Pancreas (tissue), 10 donors: Measurements from ENCODE around the gene BUD13. TPM values are rescaled to one million over a fixed set of nuclear protein-coding genes. Genes with fewer than 3 reads are reported as not detected.

Source experiments
- ATAC-seq, 4 donors: fragments of 200-7000 bp; cut with Tn5 transposase; one replicate each; pipeline versions ENCODE4 v1.8.0 to v1.9.1; 2020; ENCODE audit warnings: mild to moderate bottlenecking in 4 of 4, moderate library complexity in 4 of 4
- DNase-seq, 6 donors: peaks; one replicate each; pipeline ENCODE4 v3.0.0-alpha.2; 2020
- FAIRE-seq: peaks from 2 replicates; lab custom pipeline; 2012; peaks lifted over from hg19 to GRCh38; lab: Jason Lieb, UNC
- H3K27ac ChIP-seq, 4 donors: fragments of 200-600 bp; sonication (generic); 1 replicate in 3 of 4; 2 replicates in 1 of 4; pipeline versions ENCODE4 v1.5.0 to v1.8.0; 2020
- H3K27me3 ChIP-seq, 4 donors: fragments of 200-600 bp; one replicate each; pipeline ENCODE4 v1.8.0; 2021
- H3K36me3 ChIP-seq, 3 donors: fragments of 200-600 bp; sonication (generic) in 1 of 3; one replicate each; pipeline versions ENCODE4 v1.5.0 to v1.8.0; 2020 to 2021
- H3K4me1 ChIP-seq, 3 donors: fragments of 200-600 bp; one replicate each; pipeline ENCODE4 v1.8.0; 2021
- H3K4me3 ChIP-seq, 4 donors: fragments of 200-600 bp; sonication (generic) in 2 of 4; one replicate each; pipeline versions ENCODE4 v1.5.0 to v1.8.0; 2020 to 2021
- H3K9me3 ChIP-seq, 4 donors: fragments of 200-600 bp; one replicate each; pipeline ENCODE4 v1.8.0; 2021
- CTCF ChIP-seq, 4 donors: fragments of 200-600 bp; sonication (generic) in 3 of 4; IDR thresholded peaks; one replicate each; pipeline versions ENCODE4 v1.5.0 to v1.8.0; 2021; ENCODE audit warnings: antibody characterized with exemption in 4 of 4
- WGBS, 2 donors: extraction: QIAGEN DNeasy Blood & Tissue Kit; methylation state at CpG; one replicate each; pipeline ENCODE4 v1.1.7; 2013; 5-methylcytosine and 5-hydroxymethylcytosine counted together
- intact Hi-C, 3 donors: fragments of 100-400 bp; cut with DNase I; formaldehyde crosslinking; loops; one replicate each; pipeline versions ENCODE4 v1.11.1 to v1.14.2; 2022
- polyA plus RNA-seq, 2 donors: library from polyadenylated mRNA; stranded (reverse); fragments of 200-250 nt; gene quantifications; one replicate each; pipeline ENCODE4 v1.2.3, GENCODE V29; 2013
- total RNA-seq, 6 donors: library from RNA; stranded (reverse); fragmentation: NEBNext Ultra II Directional in 4 of 6; extraction: Animal tissue kit (Norgen Biotek cat#: 25700) in 4 of 6; gene quantifications; one replicate each; pipeline versions ENCODE4 v1.2.1 to v1.2.4, GENCODE V29; 2021 to 2023
- donor health status: healthy with polysubstance abuse.
- donor health status: DM: no; HTN: no; CAD: no; lungs with moderate emphysema.
- donor health status: DM: no; HTN: no; CAD: no.
- donor health status: control.
- donor health status: control.
- donor health status: Bipolar disorder and iron deficiency.
- donor health status: DM: yes; HTN: yes; CAD: no.
- donor health status: DM: no; HTN: no; CAD: no.
- donor health status: DM: no; HTN: no; CAD: no.
- donor health status: DM: yes; HTN: yes; CAD: no.

Gene BUD13
- total and polyA plus RNA-seq, 8 donors, result 5.2 to 15.6 (median 7.2) TPM

DNA sequence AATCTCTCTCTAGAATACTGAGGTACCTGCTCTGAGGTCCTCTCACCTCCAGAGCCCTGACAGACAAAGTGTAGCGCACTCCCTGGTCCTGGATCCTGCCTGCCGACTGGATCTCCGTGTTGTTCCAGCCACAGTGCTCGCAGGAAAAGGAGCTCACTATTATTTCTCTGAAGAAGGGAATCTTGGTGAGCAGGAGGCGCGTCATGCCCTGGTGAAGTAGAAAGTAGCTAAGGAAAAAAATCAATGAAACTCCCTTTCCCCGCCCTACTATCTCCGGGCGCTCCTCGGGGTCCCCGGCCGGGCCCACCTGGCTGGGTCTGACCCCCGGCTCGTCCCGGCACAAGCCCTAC, 14.6 kb upstream of the BUD13 start:
- no peak for TF ChIP-seq CTCF (IDR thresholded peaks at IDR 0.05)
- H3K27me3 ChIP-seq, result no peaks in the 10 kb centered on the region
- DNase-seq, result no peak
- 0% methylated on average over 15 of the region's 15 CpGs for WGBS, 2 donors
- peak overlapping the region; percentile 62 to 83 (median 71) for H3K27ac ChIP-seq
- peaks cover 4 to 33% (median 15%) of the 10 kb centered on the region in 3 donors for H3K36me3 ChIP-seq
- no peak for FAIRE-seq
- H3K4me3 ChIP-seq, result peak overlapping the region; percentile 91 to 98 (median 94)
- ATAC-seq, result peak in 2 of 4 donors; percentile 8 to 9
- H3K4me1 ChIP-seq, result peaks cover 13 to 23% (median 19%) of the 10 kb centered on the region in 3 donors
- intact Hi-C loops, result loop anchor here in 1 of 3 donors (10.0 kb wide), 1 partner anchor 317 kb away; no protein-coding TSS in a partner anchor
- no peaks in the 10 kb centered on the region for H3K9me3 ChIP-seq

GRCh38 chr11:116786966-116787365, 14.2 kb upstream of the BUD13 start:
- H3K9me3 ChIP-seq, result no peaks in the 10 kb centered on the region
- peak overlapping the region; percentile 91 to 98 (median 94) for H3K4me3 ChIP-seq
- intact Hi-C loops, result loop anchor here in 1 of 3 donors (10.0 kb wide), 1 partner anchor 318 kb away; no protein-coding TSS in a partner anchor
- DNase-seq, result no peak
- no peak for FAIRE-seq
- ATAC-seq, result no peak
- no peak for TF ChIP-seq CTCF (IDR thresholded peaks at IDR 0.05)
- no peak overlapping the region for H3K27ac ChIP-seq
- peaks cover 9 to 19% (median 15%) of the 10 kb centered on the region in 3 donors for H3K4me1 ChIP-seq
- peaks cover 4 to 38% (median 15%) of the 10 kb centered on the region in 3 donors for H3K36me3 ChIP-seq
- WGBS, 2 donors, result 42 to 45% methylated on average over 5 of the region's 5 CpGs
- H3K27me3 ChIP-seq, result no peaks in the 10 kb centered on the region

- Histone ChIP-seq H3K27ac (no peak overlapping the region), H3K4me3 (no peak overlapping the region), H3K36me3 (peaks cover 4 to 41% (median 15%) of the 10 kb centered on the region in 3 donors), H3K4me1 (peaks cover 2 to 12% (median 9%) of the 10 kb centered on the region in 3 donors), H3K9me3 (no peaks in the 10 kb centered on the region), H3K27me3 (no peaks in the 10 kb centered on the region)
- intact Hi-C loops, result loop anchor here in 1 of 3 donors (10.0 kb wide), 1 partner anchor 318 kb away; no protein-coding TSS in a partner anchor
- TF ChIP-seq CTCF (IDR thresholded peaks at IDR 0.05), result no peak
- 69 to 73% methylated on average over 2 of the region's 2 CpGs for WGBS, 2 donors
- no peak for DNase-seq
- FAIRE-seq, result no peak
- no peak for ATAC-seq
These were observed 13.5 kb upstream of the BUD13 start for GRCh38 chr11:116786326-116786725.

- peaks cover 0 to 8% (median 8%) of the 10 kb centered on the region in 3 donors for H3K4me1 ChIP-seq
- H3K27ac ChIP-seq, result no peak overlapping the region
- no peaks in the 10 kb centered on the region for H3K9me3 ChIP-seq
- H3K27me3 ChIP-seq, result no peaks in the 10 kb centered on the region
- peaks cover 7 to 60% (median 25%) of the 10 kb centered on the region in 3 donors for H3K36me3 ChIP-seq
- H3K4me3 ChIP-seq, result no peak overlapping the region
- DNase-seq (no peak), FAIRE-seq (no peak), ATAC-seq (no peak)
- intact Hi-C loops, result loop anchor here in 1 of 3 donors (10.0 kb wide), 1 partner anchor 322 kb away; no protein-coding TSS in a partner anchor
- WGBS, 2 donors, result 90 to 93% methylated on average over 4 of the region's 4 CpGs
- no peak for TF ChIP-seq CTCF (IDR thresholded peaks at IDR 0.05)
These were observed 9.9 kb upstream of the BUD13 start for GRCh38 chr11:116782728-116783127.

DNA sequence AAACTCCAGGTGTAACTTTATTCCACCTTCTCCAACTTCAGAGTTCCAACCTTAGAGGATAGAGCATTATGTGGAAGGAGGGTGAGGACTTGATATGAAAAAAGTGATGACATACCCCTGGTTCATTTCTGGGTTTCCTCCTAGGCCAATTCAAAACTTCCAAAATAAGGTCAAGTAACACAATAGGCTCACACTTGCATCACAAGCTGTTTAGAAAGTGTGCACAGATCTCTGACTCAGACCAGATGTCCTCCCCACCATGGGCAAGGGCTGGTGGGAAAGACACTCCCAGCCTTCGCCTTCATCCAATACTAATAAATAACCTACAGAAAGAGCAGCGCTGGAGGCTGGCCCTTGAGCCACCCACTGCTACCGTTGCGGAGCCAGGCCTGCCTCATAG, 5.8 kb upstream of the BUD13 start:
- Histone ChIP-seq H3K27me3 (no peaks in the 10 kb centered on the region), H3K36me3 (peaks cover 3 to 43% (median 11%) of the 10 kb centered on the region in 3 donors), H3K4me1 (peaks cover 0 to 5% (median 3%) of the 10 kb centered on the region in 3 donors), H3K27ac (no peak overlapping the region), H3K9me3 (no peaks in the 10 kb centered on the region), H3K4me3 (no peak overlapping the region)
- TF ChIP-seq CTCF (IDR thresholded peaks at IDR 0.05), result no peak
- WGBS, 2 donors, result 96 to 97% methylated on average over 4 of the region's 4 CpGs
- intact Hi-C loops, result no loop called here
- no peak for ATAC-seq
- no peak for FAIRE-seq
- DNase-seq, result no peak
